ENCODE measurements around the gene ZNF701.
"Not testable (repeated sequence)": the region's sequence is repeated elsewhere in the genome, so short reads cannot be mapped to it uniquely, and the experiment has no call there.

ZNF701 gene

DNA sequence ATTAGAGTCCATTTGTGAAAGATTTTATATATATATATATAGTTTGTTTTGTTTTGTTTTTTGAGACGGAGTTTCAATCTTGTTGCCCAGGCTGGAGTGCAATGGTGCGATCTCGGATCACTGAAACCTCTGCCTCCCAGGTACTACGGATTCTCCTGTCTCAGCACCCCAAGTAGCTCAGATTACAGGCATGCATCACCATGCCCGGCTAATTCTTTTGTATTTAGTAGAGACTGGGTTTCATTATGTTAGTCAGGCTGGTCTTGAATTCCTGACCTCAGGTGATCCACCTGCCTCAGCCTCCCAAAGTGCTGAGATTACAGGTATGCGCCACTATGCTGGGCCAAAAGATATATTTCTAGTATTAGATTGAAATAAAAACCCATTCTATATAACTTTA, 4.0 kb upstream of the ZNF701 start:
- Histone ChIP-seq H4K20me1 (ENCODE audit: insufficient read depth, low read length) (no peaks in the 10 kb centered on the region), H3K36me3 (replicated peaks; ENCODE audit: low read depth, low read length) (peaks cover 14% of the 10 kb centered on the region), H3K9ac (ENCODE audit: low read length) (no peak overlapping the region), H3K9me3 (ENCODE audit: insufficient read depth, low read length) (0 out of 2 replicates have a peak, but pooled peaks cover 14% of the 10 kb centered on the region), H3K27me3 (ENCODE audit: low read depth, low read length) (no peaks in the 10 kb centered on the region), H3K4me3 (ENCODE audit: low read length) (no peak overlapping the region), H3K79me2 (ENCODE audit: low read length) (no peaks in the 10 kb centered on the region), H3K27ac (ENCODE audit: low read length) (no peak overlapping the region), H3K4me2 (ENCODE audit: low read length) (no peak overlapping the region), H2AFZ (ENCODE audit: low read depth, low read length) (no peak overlapping the region), H3K4me1 (ENCODE audit: low read length) (no peaks in the 10 kb centered on the region)
- no peak for TF ChIP-seq CTCF (IDR thresholded peaks at IDR 0.05; ENCODE audit: low read depth, low read length)
- TF ChIP-seq EZH2phosphoT487 (IDR thresholded peaks at IDR 0.05; ENCODE audit: low read depth), result no peak

DNA sequence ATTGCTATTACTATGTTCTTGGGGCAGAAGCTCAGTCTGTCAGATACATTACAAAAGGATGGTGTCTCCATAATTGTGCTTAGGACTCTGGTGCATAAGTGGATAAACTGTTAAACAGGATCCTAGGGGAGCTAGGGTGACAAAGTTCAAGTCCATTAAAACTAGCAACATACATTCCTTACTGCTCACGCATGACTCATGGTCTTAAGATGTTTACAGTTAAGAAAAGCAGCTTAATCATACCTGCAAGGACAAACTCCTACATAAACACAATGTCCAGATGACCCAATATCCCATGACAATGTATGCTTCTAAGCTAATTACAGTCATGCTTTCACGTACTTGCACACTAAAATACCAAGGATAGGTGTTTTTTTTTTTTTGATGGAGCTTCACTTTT, 3.5 kb upstream of the ZNF701 start:
- Histone ChIP-seq H3K4me1 (ENCODE audit: low read length) (no peaks in the 10 kb centered on the region), H3K36me3 (replicated peaks; ENCODE audit: low read depth, low read length) (peaks cover 14% of the 10 kb centered on the region), H3K27me3 (ENCODE audit: low read depth, low read length) (no peaks in the 10 kb centered on the region), H4K20me1 (ENCODE audit: insufficient read depth, low read length) (no peaks in the 10 kb centered on the region), H3K9ac (ENCODE audit: low read length) (no peak overlapping the region), H3K9me3 (ENCODE audit: insufficient read depth, low read length) (0 out of 2 replicates have a peak, but pooled peaks cover 13% of the 10 kb centered on the region), H3K4me2 (ENCODE audit: low read length) (no peak overlapping the region), H3K27ac (ENCODE audit: low read length) (no peak overlapping the region), H3K79me2 (ENCODE audit: low read length) (no peaks in the 10 kb centered on the region), H3K4me3 (ENCODE audit: low read length) (no peak overlapping the region), H2AFZ (ENCODE audit: low read depth, low read length) (no peak overlapping the region)
- no peak for TF ChIP-seq EZH2phosphoT487 (IDR thresholded peaks at IDR 0.05; ENCODE audit: low read depth)
- no peak for TF ChIP-seq CTCF (IDR thresholded peaks at IDR 0.05; ENCODE audit: low read depth, low read length)

DNA sequence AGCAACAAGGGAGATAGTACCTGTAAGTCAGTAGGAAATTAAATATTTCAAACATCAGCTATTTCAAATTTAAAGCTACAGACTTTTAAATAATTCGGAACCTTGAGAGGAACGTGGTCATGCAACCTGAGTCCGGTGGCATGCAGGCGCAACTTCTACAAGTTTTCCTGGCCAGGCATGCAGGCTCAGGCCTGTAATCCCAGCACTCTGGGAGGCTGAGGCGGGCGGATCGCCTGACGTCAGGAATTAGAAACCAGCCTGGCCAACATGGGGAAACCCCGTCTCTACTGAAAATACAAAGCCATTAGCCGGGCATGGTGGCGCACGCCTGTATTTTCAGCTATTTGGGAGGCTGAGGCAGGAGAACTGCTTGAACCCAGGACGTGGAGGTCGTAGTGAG, 2.2 kb upstream of the ZNF701 start:
- Histone ChIP-seq H3K4me3 (ENCODE audit: low read length) (no peak overlapping the region), H3K79me2 (ENCODE audit: low read length) (no peaks in the 10 kb centered on the region), H3K4me1 (ENCODE audit: low read length) (no peaks in the 10 kb centered on the region), H3K27me3 (ENCODE audit: low read depth, low read length) (no peaks in the 10 kb centered on the region), H3K36me3 (replicated peaks; ENCODE audit: low read depth, low read length) (peaks cover 10% of the 10 kb centered on the region), H4K20me1 (ENCODE audit: insufficient read depth, low read length) (no peaks in the 10 kb centered on the region), H3K9ac (ENCODE audit: low read length) (no peak overlapping the region), H3K27ac (ENCODE audit: low read length) (no peak overlapping the region), H3K4me2 (ENCODE audit: low read length) (no peak overlapping the region), H3K9me3 (ENCODE audit: insufficient read depth, low read length) (0 out of 2 replicates have a peak, but pooled peaks cover 10% of the 10 kb centered on the region), H2AFZ (ENCODE audit: low read depth, low read length) (no peak overlapping the region)
- no peak for TF ChIP-seq EZH2phosphoT487 (IDR thresholded peaks at IDR 0.05; ENCODE audit: low read depth)
- TF ChIP-seq CTCF (IDR thresholded peaks at IDR 0.05; ENCODE audit: low read depth, low read length), result no peak

DNA sequence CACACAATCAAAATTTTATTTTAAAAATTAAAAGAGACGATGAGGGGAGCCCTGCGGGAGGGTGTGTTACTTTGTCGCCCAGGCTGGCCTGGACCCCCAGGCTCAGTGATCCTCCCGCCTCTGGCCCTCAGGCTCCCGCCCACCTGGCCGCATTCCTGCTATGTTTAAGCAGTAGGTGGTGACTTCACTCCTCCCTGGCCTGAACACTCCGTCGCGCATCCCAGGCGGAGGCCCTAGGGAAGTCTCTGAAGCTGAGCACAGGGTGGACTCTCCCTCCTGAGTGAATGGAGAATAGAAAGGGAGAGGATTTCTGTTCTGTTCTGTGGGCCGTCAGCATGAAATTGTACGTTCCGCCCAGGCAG, 468 bp upstream of the ZNF701 start:
- H3K27me3 ChIP-seq (ENCODE audit: low read depth, low read length); H3K36me3 ChIP-seq (replicated peaks; ENCODE audit: low read depth, low read length); H3K27ac ChIP-seq (ENCODE audit: low read length); H3K9me3 ChIP-seq (ENCODE audit: insufficient read depth, low read length); H3K9ac ChIP-seq (ENCODE audit: low read length); H3K4me2 ChIP-seq (ENCODE audit: low read length); H3K4me1 ChIP-seq (ENCODE audit: low read length); H2AFZ ChIP-seq (ENCODE audit: low read depth, low read length); H4K20me1 ChIP-seq (ENCODE audit: insufficient read depth, low read length); H3K4me3 ChIP-seq (ENCODE audit: low read length); H3K79me2 ChIP-seq (ENCODE audit: low read length): not testable (repeated sequence)
